Psoas muscle (tissue), 8 donors: Measurements from ENCODE around the gene GNPAT. TPM values are rescaled to one million over a fixed set of nuclear protein-coding genes. Genes with fewer than 3 reads are reported as not detected.

Experiments used
- ATAC-seq, 4 donors: fragments of 200-7000 bp; cut with Tn5 transposase; one replicate each; pipeline ENCODE4 v1.9.1; 2020; ENCODE audit warnings: moderate library complexity in 3 of 4, mild to moderate bottlenecking in 2 of 4
- DNase-seq, 2 donors: peaks; one replicate each; pipeline ENCODE4 v3.0.0-alpha.2; 2020
- H3K27ac ChIP-seq: fragments of 200-600 bp; one replicate; pipeline ENCODE4 v1.8.0; 2022
- H3K27me3 ChIP-seq, 3 donors: fragments of 200-600 bp in 1 of 3; one replicate each; pipeline versions ENCODE4 v1.6.1 to v1.8.0; 2013 to 2022; ENCODE audit warnings: low read length in 2 of 3, mild to moderate bottlenecking in 2 of 3, moderate library complexity in 1 of 3; ENCODE audit not compliant: insufficient read depth in 3 of 3
- H3K36me3 ChIP-seq, 2 donors: fragments of 200-600 bp in 1 of 2; one replicate each; pipeline versions ENCODE4 v1.6.1 to v1.8.0; 2013 to 2022; ENCODE audit warnings: low read depth in 1 of 2, mild to moderate bottlenecking in 1 of 2, moderate library complexity in 1 of 2; ENCODE audit not compliant: insufficient read depth in 1 of 2
- H3K4me1 ChIP-seq: fragments of 200-600 bp; one replicate; pipeline ENCODE4 v1.8.0; 2022
- H3K4me3 ChIP-seq: fragments of 200-600 bp; one replicate; pipeline ENCODE4 v1.8.0; 2022; ENCODE audit warnings: mild to moderate bottlenecking
- H3K9me3 ChIP-seq: fragments of 200-600 bp; one replicate; pipeline ENCODE4 v1.8.0; 2022
- WGBS, 3 donors: extraction: QIAGEN DNeasy Blood & Tissue Kit; methylation state at CpG; one replicate each; pipeline versions ENCODE4 v1.1.6 to v1.1.7; 2013; 5-methylcytosine and 5-hydroxymethylcytosine counted together
- intact Hi-C, 2 donors: fragments of 100-400 bp; cut with DNase I; formaldehyde crosslinking; loops; one replicate each; pipeline versions ENCODE4 v1.11.0 to v1.14.2; 2022
- polyA plus RNA-seq, 3 donors: library from polyadenylated mRNA; stranded (reverse); fragments of 200-250 nt; gene quantifications; one replicate each; pipeline ENCODE4 v1.2.3, GENCODE V29; 2013
- total RNA-seq, 4 donors: library from RNA; stranded (reverse); fragmentation: NEBNext Ultra II Directional in 2 of 4; extraction: Animal tissue kit (Norgen Biotek cat#: 25700) in 2 of 4; gene quantifications; one replicate each; pipeline versions ENCODE4 v1.2.1 to v1.2.4, GENCODE V29; 2021 to 2023
- TF ChIP-seq, protein P1 (sequence below): fragments of 200-600 bp; IDR thresholded peaks from one replicate; pipeline ENCODE4 v1.8.0; 2022; ENCODE audit warnings: antibody characterized with exemption
- donor health status: healthy with polysubstance abuse.
- donor health status: DM: no; HTN: no; CAD: no; lungs with moderate emphysema.
- donor health status: Bipolar disorder and iron deficiency.
- donor health status: healthy.
- donor health status: DM: yes; HTN: yes; CAD: no.
- donor health status: DM: no; HTN: no; CAD: no.
- donor health status: DM: no; HTN: no; CAD: no.
- donor health status: DM: yes; HTN: yes; CAD: no.

GNPAT gene
- total and polyA plus RNA-seq, 7 donors: 45.5 to 112 (median 70.9) TPM

DNA sequence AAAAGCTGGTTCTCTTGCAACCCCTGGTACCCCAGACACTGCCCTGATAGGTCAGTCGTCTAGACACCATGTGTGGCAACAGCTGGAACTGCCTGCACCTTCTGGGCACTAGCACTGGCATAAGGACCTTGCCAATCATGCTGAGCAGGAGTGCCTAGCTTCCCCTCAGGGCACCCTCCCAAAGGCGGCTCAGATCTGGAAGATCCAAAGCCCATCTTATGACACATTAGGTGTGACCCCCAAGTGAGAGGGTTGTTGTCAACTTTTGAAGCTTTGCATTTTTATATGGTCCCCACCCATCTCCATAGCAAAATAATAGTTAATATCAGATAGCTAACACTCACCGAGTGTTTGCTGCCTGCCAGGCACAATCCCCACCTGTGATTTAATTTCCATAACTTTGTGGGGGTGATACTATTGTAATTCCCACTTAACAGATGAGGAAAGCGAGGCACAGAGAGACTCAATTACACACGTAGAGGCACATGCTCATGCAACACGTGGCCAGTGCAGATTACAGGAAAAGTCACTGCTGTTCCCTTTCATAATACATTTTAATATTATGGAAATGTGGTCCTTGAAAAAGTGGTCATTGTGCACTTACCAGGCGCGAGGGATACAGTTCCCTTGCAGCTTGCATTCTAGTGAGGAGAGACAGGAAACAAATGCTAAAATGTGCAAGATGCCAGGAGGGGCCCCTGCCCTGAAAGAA lies 70.9 kb downstream of the GNPAT start:
- peak in 1 of 4 donors; percentile 31 for ATAC-seq
- TF ChIP-seq, protein P1, sequence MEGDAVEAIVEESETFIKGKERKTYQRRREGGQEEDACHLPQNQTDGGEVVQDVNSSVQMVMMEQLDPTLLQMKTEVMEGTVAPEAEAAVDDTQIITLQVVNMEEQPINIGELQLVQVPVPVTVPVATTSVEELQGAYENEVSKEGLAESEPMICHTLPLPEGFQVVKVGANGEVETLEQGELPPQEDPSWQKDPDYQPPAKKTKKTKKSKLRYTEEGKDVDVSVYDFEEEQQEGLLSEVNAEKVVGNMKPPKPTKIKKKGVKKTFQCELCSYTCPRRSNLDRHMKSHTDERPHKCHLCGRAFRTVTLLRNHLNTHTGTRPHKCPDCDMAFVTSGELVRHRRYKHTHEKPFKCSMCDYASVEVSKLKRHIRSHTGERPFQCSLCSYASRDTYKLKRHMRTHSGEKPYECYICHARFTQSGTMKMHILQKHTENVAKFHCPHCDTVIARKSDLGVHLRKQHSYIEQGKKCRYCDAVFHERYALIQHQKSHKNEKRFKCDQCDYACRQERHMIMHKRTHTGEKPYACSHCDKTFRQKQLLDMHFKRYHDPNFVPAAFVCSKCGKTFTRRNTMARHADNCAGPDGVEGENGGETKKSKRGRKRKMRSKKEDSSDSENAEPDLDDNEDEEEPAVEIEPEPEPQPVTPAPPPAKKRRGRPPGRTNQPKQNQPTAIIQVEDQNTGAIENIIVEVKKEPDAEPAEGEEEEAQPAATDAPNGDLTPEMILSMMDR: no peak
- H3K36me3 ChIP-seq: no peaks in the 10 kb centered on the region

DNA sequence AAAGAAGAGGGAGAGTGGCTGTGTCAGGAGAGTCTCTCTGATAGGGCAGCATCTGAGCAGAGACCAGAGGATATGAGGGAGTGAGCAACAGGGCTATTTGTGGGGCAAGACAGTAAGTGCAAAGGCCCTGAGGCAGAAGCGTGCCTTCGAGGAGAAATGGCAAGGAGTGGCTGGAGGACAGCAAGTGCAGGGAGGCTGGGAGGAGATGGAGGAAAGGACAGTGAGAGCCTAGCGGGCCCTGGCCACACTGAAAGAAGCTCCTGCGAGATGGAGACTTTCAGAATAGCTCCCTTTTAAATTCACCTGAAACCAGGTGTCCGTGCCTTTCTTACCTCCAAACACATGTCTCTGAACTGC lies 71.4 kb downstream of the GNPAT start:
- WGBS, 3 donors: 80 to 97% (median 95%) methylated on average over 5 of the region's 5 CpGs
- no peaks in the 10 kb centered on the region for H3K36me3 ChIP-seq
- TF ChIP-seq, protein P1: no peak
- no peaks in the 10 kb centered on the region for H3K9me3 ChIP-seq
- intact Hi-C loops: no loop called here
- ATAC-seq (no peak), DNase-seq (no peak)
- H3K27ac ChIP-seq: no peak overlapping the region
- H3K4me1 ChIP-seq: no peaks in the 10 kb centered on the region
- H3K27me3 ChIP-seq: no peaks in the 10 kb centered on the region
- no peak overlapping the region for H3K4me3 ChIP-seq

More for the DNA sequence above, 70.9 kb downstream of the GNPAT start:
- H3K4me1 ChIP-seq: no peaks in the 10 kb centered on the region
- 64 to 69% (median 69%) methylated on average over 8 of the region's 8 CpGs for WGBS, 3 donors
- no peak overlapping the region for H3K4me3 ChIP-seq
- H3K9me3 ChIP-seq: no peaks in the 10 kb centered on the region
- intact Hi-C loops: no loop called here
- no peak for DNase-seq
- H3K27me3 ChIP-seq: no peaks in the 10 kb centered on the region
- no peak overlapping the region for H3K27ac ChIP-seq

DNA sequence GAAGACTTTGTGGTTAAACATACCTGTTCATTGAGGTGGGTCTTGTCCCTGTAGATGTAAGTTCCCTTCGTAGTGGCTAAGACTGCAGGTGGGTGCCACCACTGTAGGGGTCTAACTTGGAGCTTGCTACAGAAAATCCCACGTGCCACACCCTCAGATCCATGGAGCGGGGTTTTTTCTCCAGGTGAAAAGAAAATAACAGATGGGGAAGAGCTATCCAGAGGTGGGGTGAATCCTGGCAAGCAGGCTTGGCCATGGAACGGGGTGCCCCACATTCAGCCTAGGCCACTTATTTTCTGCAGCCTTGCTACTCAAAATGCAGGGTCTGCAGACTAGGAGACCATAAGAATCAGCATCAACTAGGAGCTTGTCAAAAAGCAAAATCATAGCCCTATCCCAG lies 72.6 kb downstream of the GNPAT start:
- 75 to 90% (median 85%) methylated on average over 4 of the region's 4 CpGs for WGBS, 3 donors
- Histone ChIP-seq H3K4me1 (no peaks in the 10 kb centered on the region), H3K27ac (no peak overlapping the region), H3K36me3 (no peaks in the 10 kb centered on the region), H3K9me3 (no peaks in the 10 kb centered on the region), H3K27me3 (no peaks in the 10 kb centered on the region), H3K4me3 (no peak overlapping the region)
- TF ChIP-seq, protein P1: no peak
- intact Hi-C loops: no loop called here
- DNase-seq: no peak
- ATAC-seq: no peak

DNA sequence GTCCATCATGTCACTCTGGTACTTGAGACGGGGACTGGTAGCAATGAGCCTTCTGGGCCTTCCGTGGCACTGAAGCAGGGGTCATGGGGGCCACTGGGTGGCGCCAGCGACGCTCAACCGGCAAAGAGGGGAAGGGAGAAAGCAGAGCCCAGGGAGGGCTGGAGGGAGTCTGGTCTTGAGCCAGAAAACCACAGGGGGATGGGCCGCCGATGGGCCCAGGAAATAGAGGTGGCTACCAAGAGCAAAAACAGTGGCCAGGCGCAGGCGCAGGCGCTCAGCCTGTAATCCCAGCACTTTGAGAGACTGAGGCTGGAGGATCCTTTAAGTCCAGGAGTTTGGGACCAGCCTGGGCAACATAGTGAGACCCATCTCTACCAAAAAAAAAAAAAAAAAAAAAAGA lies 74.9 kb downstream of the GNPAT start:
- WGBS, 3 donors: 41 to 53% (median 45%) methylated on average over 9 to 11 of the region's 11 CpGs
- Histone ChIP-seq H3K4me3 (no peak overlapping the region), H3K36me3 (no peaks in the 10 kb centered on the region), H3K4me1 (no peaks in the 10 kb centered on the region), H3K27me3 (no peaks in the 10 kb centered on the region), H3K9me3 (no peaks in the 10 kb centered on the region), H3K27ac (no peak overlapping the region)
- TF ChIP-seq, protein P1: peak; percentile 41
- ATAC-seq (peak in 3 of 4 donors; percentile 77 to 88 (median 82)), DNase-seq (peak; percentile 33 to 58)
- intact Hi-C loops: no loop called here
